ENCODE measurements around the gene ARHGAP44.

Gene ARHGAP44

DNA sequence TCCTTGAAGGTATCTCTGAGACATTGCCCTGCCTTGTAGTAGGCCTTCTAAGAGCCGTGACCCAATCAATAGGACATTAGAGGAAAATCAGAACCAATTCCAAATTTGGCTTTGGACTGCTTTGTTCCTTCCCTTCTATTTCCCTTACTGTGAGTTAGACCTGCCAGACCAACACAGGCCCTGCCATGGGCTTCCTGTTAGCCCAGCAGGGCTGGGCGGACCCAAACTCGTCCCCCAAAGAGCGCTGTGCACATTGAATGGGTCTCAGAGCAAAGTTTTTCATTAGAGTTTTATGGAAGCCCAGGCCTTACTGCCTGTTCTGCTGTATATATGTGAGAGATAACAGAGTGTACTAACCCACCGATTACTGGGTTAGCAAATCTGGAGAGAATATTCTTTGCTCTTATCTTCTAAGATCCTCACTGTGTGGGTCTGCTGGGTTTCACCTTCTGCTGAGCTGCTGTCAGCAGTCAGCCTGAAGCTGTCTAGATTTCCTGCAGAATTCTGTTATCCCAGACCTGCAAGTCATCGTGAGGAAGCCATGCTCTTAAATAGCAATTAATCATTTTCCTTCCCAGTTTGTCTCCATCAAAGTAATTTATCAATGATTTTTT is 5.7 kb downstream of the ARHGAP44 start:
- no peak for DNase-seq (ENCODE audit: low read depth)
- H3K4me3 ChIP-seq (ENCODE audit: low read depth, low read length), result no peak overlapping the region
- TF ChIP-seq CTCF (IDR thresholded peaks at IDR 0.05; ENCODE audit: low read depth, low read length, missing control alignments), result no peak

DNA sequence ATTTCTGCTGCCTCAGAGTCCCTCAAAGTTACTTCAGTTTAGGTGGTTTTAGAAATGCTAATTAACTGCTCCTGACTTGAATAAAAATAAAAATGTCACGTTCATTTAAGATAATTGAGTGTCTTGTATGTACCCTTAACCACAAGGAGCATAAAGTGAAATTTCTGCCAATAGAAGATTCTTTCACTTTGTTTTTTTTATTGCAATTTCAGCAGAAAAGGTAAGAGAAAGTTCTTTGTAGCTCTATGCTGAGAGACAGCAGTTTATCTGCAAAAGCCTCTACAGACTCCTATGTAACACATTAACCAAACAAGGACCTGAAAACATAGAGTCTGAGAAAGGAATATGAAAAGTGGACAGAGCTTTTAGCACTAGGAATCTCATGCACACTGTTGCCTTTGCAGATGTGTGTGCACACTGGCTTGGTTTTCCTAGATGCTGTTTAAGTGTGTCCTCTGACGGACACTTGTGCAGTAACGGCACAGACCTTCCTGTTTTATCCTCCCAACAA is 11.6 kb downstream of the ARHGAP44 start:
- TF ChIP-seq CTCF (IDR thresholded peaks at IDR 0.05; ENCODE audit: low read depth, low read length, missing control alignments), result no peak
- H3K4me3 ChIP-seq (ENCODE audit: low read depth, low read length), result no peak overlapping the region
- DNase-seq (ENCODE audit: low read depth), result no peak

GRCh38 chr17:12806630-12807029 is 17.3 kb downstream of the ARHGAP44 start:
- DNase-seq (ENCODE audit: low read depth), result no peak
- H3K4me3 ChIP-seq (ENCODE audit: low read depth, low read length), result no peak overlapping the region
- TF ChIP-seq CTCF (IDR thresholded peaks at IDR 0.05; ENCODE audit: low read depth, low read length, missing control alignments), result no peak

GRCh38 chr17:12808723-12809122 is 19.4 kb downstream of the ARHGAP44 start:
- TF ChIP-seq CTCF (IDR thresholded peaks at IDR 0.05; ENCODE audit: low read depth, low read length, missing control alignments), result no peak
- no peak overlapping the region for H3K4me3 ChIP-seq (ENCODE audit: low read depth, low read length)
- no peak for DNase-seq (ENCODE audit: low read depth)

GRCh38 chr17:12812877-12813276 is 23.6 kb downstream of the ARHGAP44 start:
- no peak for TF ChIP-seq CTCF (IDR thresholded peaks at IDR 0.05; ENCODE audit: low read depth, low read length, missing control alignments)
- DNase-seq (ENCODE audit: low read depth), result no peak
- no peak overlapping the region for H3K4me3 ChIP-seq (ENCODE audit: low read depth, low read length)

DNA sequence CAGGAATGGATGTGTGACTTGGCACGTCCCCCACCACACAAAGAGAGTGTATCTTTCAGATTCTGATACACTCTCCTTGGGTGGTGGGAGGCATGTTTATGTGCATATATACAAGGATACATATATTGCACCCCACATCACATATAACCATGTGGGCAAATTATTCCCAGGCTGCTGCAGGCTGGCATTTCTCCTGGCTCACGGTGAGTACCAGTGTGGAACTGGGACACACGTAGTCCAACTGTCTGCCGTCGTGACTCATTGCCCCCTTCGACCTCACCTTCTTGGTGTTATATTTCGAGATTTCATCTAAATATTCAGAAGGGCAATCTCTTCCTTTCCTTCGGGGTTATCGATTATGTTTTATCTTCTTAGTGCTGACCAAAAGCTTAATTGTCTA is 24.4 kb downstream of the ARHGAP44 start:
- H3K4me3 ChIP-seq (ENCODE audit: low read depth, low read length), result no peak overlapping the region
- TF ChIP-seq CTCF (IDR thresholded peaks at IDR 0.05; ENCODE audit: low read depth, low read length, missing control alignments), result no peak
- DNase-seq (ENCODE audit: low read depth), result no peak

DNA sequence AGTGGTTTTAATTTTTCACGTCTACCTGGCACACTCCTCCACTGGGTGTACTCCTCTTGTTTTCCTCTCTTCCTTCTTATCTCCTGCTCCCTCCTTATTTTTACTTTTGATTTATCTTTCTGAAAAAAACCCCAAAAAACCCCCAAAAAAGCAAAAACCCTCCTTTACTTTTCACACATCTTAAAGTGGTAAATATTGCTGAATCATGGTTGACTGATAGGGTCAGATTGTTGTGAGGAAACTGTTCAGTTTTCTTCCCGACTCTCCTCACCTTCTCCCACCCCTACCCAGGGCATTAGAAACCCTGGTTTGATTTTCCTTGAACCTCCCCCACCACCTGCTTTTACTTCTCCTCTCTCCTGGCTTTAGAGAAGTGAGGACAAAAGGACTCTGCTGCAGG is 25.4 kb downstream of the ARHGAP44 start:
- no peak overlapping the region; the same call in 1 of the 2 replicates for H3K4me3 ChIP-seq (ENCODE audit: low read depth, low read length)
- no peak for DNase-seq (ENCODE audit: low read depth)
- no peak for TF ChIP-seq CTCF (IDR thresholded peaks at IDR 0.05; ENCODE audit: low read depth, low read length, missing control alignments)

Data from GM12864 (cell line).